ENCODE measurements around the gene AHCYL1. TPM values are rescaled to one million over a fixed set of nuclear protein-coding genes. Genes with fewer than 3 reads are reported as not detected.

AHCYL1 gene
- total and polyA plus RNA-seq, 10 donors = 16.2 to 65.3 (median 50.0) TPM

GRCh38 chr1:109989506-109990301 is 5.1 kb downstream of the AHCYL1 start:
- TF ChIP-seq POLR2A (IDR thresholded peaks at IDR 0.05) (no peak), POLR2AphosphoS5 (IDR thresholded peaks at IDR 0.05) (no peak)
- TF ChIP-seq, protein P1, sequence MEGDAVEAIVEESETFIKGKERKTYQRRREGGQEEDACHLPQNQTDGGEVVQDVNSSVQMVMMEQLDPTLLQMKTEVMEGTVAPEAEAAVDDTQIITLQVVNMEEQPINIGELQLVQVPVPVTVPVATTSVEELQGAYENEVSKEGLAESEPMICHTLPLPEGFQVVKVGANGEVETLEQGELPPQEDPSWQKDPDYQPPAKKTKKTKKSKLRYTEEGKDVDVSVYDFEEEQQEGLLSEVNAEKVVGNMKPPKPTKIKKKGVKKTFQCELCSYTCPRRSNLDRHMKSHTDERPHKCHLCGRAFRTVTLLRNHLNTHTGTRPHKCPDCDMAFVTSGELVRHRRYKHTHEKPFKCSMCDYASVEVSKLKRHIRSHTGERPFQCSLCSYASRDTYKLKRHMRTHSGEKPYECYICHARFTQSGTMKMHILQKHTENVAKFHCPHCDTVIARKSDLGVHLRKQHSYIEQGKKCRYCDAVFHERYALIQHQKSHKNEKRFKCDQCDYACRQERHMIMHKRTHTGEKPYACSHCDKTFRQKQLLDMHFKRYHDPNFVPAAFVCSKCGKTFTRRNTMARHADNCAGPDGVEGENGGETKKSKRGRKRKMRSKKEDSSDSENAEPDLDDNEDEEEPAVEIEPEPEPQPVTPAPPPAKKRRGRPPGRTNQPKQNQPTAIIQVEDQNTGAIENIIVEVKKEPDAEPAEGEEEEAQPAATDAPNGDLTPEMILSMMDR (IDR thresholded peaks at IDR 0.05 in 8 of 11, conservative IDR thresholded peaks at IDR 0.05 in 3 of 11) = no peak
- H3K4me3 ChIP-seq = no peak overlapping the region
- peaks cover 0 to 22% (median 0%) of the 10 kb centered on the region in 6 donors for H3K36me3 ChIP-seq
- peaks cover 21 to 92% (median 58%) of the 10 kb centered on the region in 6 donors for H3K4me1 ChIP-seq
- H3K9me3 ChIP-seq = no peaks in the 10 kb centered on the region
- no peaks in the 10 kb centered on the region for H3K27me3 ChIP-seq (replicated peaks in 1 of 7)
- intact Hi-C loops (cut with DNase I; ENCODE audit: low total_unique reads) = loop anchor here (10.0 kb wide), 2 partner anchors 345 to 445 kb away; partner anchors contain the start of gene GNAI3
- WGBS, 5 donors = 76 to 85% (median 80%) methylated on average over 9 of the region's 9 CpGs
- no peak for DNase-seq
- H3K27ac ChIP-seq = peak overlapping the region in 1 of 8 donors; percentile 7

GRCh38 chr1:109990302-109990653 is 5.7 kb downstream of the AHCYL1 start:
- intact Hi-C loops (cut with DNase I; ENCODE audit: low total_unique reads) = no loop called here
- Histone ChIP-seq H3K4me3 (no peak overlapping the region), H3K4me1 (peaks cover 21 to 95% (median 58%) of the 10 kb centered on the region in 6 donors), H3K27me3 (replicated peaks in 1 of 7) (no peaks in the 10 kb centered on the region), H3K9me3 (no peaks in the 10 kb centered on the region), H3K27ac (peak overlapping the region in 1 of 8 donors; percentile 7), H3K36me3 (peaks cover 0 to 22% (median 0%) of the 10 kb centered on the region in 6 donors)
- 78 to 91% (median 86%) methylated on average over 2 of the region's 2 CpGs for WGBS, 5 donors
- DNase-seq = no peak
- TF ChIP-seq, protein P1 (IDR thresholded peaks at IDR 0.05 in 8 of 11, conservative IDR thresholded peaks at IDR 0.05 in 3 of 11) = no peak
- TF ChIP-seq POLR2AphosphoS5 (IDR thresholded peaks at IDR 0.05) (no peak), POLR2A (IDR thresholded peaks at IDR 0.05) (no peak)

DNA sequence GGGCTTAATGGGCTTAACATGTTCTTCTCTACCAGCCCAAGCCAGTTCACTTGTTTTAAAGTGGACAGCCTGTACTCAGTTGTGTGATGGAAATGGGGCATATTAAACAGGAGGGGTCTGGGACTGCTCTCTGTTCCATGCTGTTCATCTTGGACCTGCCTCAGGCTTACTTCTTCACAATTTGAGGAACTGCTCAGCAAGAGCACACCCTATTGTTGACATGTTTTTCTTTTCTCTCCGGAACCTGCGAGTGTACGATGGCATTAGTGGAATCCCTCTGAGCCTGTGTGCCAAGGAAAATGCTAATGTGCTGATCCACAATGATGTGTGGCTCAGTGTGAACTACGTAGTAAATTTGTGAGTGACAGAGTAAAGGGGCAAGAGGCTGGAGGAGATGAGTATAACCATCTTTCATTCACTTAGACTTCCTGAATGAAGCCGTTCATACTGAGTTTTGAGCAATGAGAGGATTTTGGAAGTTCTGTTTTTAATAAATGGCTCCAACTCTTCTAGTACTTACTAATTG is 6.9 kb downstream of the AHCYL1 start:
- H3K4me3 ChIP-seq = no peak overlapping the region
- no peak for DNase-seq
- peaks cover 0 to 34% (median 2%) of the 10 kb centered on the region in 6 donors for H3K36me3 ChIP-seq
- intact Hi-C loops (cut with DNase I; ENCODE audit: low total_unique reads) = no loop called here
- H3K27ac ChIP-seq = no peak overlapping the region
- 78 to 94% (median 88%) methylated on average over 5 of the region's 5 CpGs for WGBS, 5 donors
- H3K4me1 ChIP-seq = peaks cover 11 to 95% (median 50%) of the 10 kb centered on the region in 6 donors
- H3K27me3 ChIP-seq (replicated peaks in 1 of 7) = no peaks in the 10 kb centered on the region
- TF ChIP-seq POLR2AphosphoS5 (IDR thresholded peaks at IDR 0.05) = no peak
- TF ChIP-seq, protein P1 (IDR thresholded peaks at IDR 0.05 in 8 of 11, conservative IDR thresholded peaks at IDR 0.05 in 3 of 11) = no peak
- TF ChIP-seq POLR2A (IDR thresholded peaks at IDR 0.05) = no peak
- H3K9me3 ChIP-seq = no peaks in the 10 kb centered on the region

DNA sequence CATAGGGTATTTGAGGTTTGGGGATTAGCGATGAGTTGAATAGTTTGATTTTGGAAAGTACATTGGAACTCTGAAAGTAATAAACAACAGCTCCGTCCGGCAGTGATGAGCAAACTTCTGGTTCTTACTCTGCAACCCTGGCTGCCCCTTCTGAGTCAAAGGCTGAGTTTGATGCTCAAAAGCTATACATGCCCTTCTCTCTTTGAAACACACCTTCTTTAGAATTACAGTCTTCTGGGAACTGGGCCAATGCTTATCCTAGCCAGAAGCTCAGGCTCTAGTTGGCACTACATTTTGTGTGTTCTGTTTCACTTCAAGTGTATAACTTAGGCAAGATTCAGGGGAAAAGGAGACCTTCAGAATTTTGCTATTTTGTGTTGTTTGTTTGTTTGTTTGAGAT is 9.3 kb downstream of the AHCYL1 start:
- WGBS, 5 donors = 78 to 93% (median 86%) methylated on average over 3 of the region's 3 CpGs
- Histone ChIP-seq H3K4me1 (peaks cover 5 to 89% (median 32%) of the 10 kb centered on the region in 6 donors), H3K27ac (peak overlapping the region in 1 of 8 donors; percentile 27), H3K36me3 (peaks cover 0 to 32% (median 3%) of the 10 kb centered on the region in 6 donors), H3K9me3 (no peaks in the 10 kb centered on the region), H3K27me3 (replicated peaks in 1 of 7) (no peaks in the 10 kb centered on the region), H3K4me3 (no peak overlapping the region)
- TF ChIP-seq POLR2A (IDR thresholded peaks at IDR 0.05) = no peak
- TF ChIP-seq, protein P1 (IDR thresholded peaks at IDR 0.05 in 8 of 11, conservative IDR thresholded peaks at IDR 0.05 in 3 of 11) = no peak
- intact Hi-C loops (cut with DNase I; ENCODE audit: low total_unique reads) = no loop called here
- no peak for DNase-seq
